Measurements from ENCODE around the gene MAP7D3. TPM values are rescaled to one million over a fixed set of nuclear protein-coding genes. Genes with fewer than 3 reads are reported as not detected.

The MAP7D3 gene
- total and polyA plus RNA-seq, 2 donors (not counting 1 experiment from before 2014, with no cell fraction given), result 19.0 to 30.7 TPM

GRCh38 chrX:136192135-136192534 is 59.1 kb downstream of the MAP7D3 start:
- TF ChIP-seq CTCF (conservative IDR thresholded peaks at IDR 0.05 in 1 of 2, IDR thresholded peaks at IDR 0.05 in 1 of 2; ENCODE audit: low read depth in 1 of 2, low read length in 2 of 2) (no peak), EZH2 (IDR thresholded peaks at IDR 0.05; ENCODE audit: low read length, missing control alignments) (no peak)
- H3K36me3 ChIP-seq (ENCODE audit: control insufficient read depth, insufficient read depth, low read length), result no peaks in the 10 kb centered on the region
- H3K4me3 ChIP-seq (replicated peaks in 1 of 4; ENCODE audit: control extremely low read depth in 1 of 4, insufficient read depth in 1 of 4, low read depth in 3 of 4, low read length in 4 of 4), result no peak overlapping the region
- H3K27ac ChIP-seq (ENCODE audit: insufficient read depth, low read length), result peak overlapping the region; percentile 55
- H3K4me2 ChIP-seq (ENCODE audit: extremely low read depth, insufficient read depth, low read length), result no peak overlapping the region
- no peak for DNase-seq (ENCODE audit: low read depth in 2 of 2)
- H3K9ac ChIP-seq (ENCODE audit: insufficient read depth, low read length), result no peak overlapping the region
- no peaks in the 10 kb centered on the region for H3K79me2 ChIP-seq (ENCODE audit: control insufficient read depth, insufficient read depth, low read length)
- no peaks in the 10 kb centered on the region for H3K27me3 ChIP-seq (ENCODE audit: control insufficient read depth, insufficient read depth, low read length)
- H3K9me3 ChIP-seq (ENCODE audit: control insufficient read depth, insufficient read depth, low read depth, low read length), result no peaks in the 10 kb centered on the region
- H3K4me1 ChIP-seq (ENCODE audit: control insufficient read depth, extremely low read depth, insufficient read depth, low read length), result peaks cover 9% of the 10 kb centered on the region
- H4K20me1 ChIP-seq (ENCODE audit: control insufficient read depth, extremely low read depth, insufficient read depth, low read length), result no peaks in the 10 kb centered on the region
- no peak overlapping the region for H2AFZ ChIP-seq (ENCODE audit: low read length)

DNA sequence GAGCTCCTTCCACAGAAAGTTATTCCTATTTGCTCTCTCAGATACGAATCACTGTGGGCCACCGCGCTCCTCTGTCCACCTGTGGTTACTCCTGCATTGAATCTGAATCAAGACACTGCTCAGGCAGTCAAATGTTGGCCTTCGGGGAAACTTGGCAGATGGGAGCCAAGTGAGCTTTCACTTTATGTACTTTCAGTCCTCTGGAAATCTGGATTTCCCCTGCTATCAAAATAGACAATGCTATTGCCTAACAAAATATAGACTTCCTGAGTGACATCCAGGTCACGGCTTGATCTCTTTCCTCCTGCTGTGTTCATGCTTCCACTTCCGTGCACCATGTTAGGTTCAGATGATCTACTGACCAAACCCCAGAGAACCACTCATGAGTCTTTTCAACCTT is 60.0 kb downstream of the MAP7D3 start:
- Histone ChIP-seq H3K36me3 (ENCODE audit: control insufficient read depth, insufficient read depth, low read length) (no peaks in the 10 kb centered on the region), H3K4me2 (ENCODE audit: extremely low read depth, insufficient read depth, low read length) (no peak overlapping the region), H3K9ac (ENCODE audit: insufficient read depth, low read length) (no peak overlapping the region), H4K20me1 (ENCODE audit: control insufficient read depth, extremely low read depth, insufficient read depth, low read length) (no peaks in the 10 kb centered on the region), H3K9me3 (ENCODE audit: control insufficient read depth, insufficient read depth, low read depth, low read length) (no peaks in the 10 kb centered on the region), H2AFZ (ENCODE audit: low read length) (no peak overlapping the region), H3K4me1 (ENCODE audit: control insufficient read depth, extremely low read depth, insufficient read depth, low read length) (peaks cover 9% of the 10 kb centered on the region), H3K27me3 (ENCODE audit: control insufficient read depth, insufficient read depth, low read length) (no peaks in the 10 kb centered on the region), H3K4me3 (replicated peaks in 1 of 4; ENCODE audit: control extremely low read depth in 1 of 4, insufficient read depth in 1 of 4, low read depth in 3 of 4, low read length in 4 of 4) (no peak overlapping the region), H3K79me2 (ENCODE audit: control insufficient read depth, insufficient read depth, low read length) (no peaks in the 10 kb centered on the region), H3K27ac (ENCODE audit: insufficient read depth, low read length) (no peak overlapping the region)
- DNase-seq (ENCODE audit: low read depth in 2 of 2), result no peak
- TF ChIP-seq EZH2 (IDR thresholded peaks at IDR 0.05; ENCODE audit: low read length, missing control alignments) (no peak), CTCF (conservative IDR thresholded peaks at IDR 0.05 in 1 of 2, IDR thresholded peaks at IDR 0.05 in 1 of 2; ENCODE audit: low read depth in 1 of 2, low read length in 2 of 2) (no peak)

- no peaks in the 10 kb centered on the region for H3K27me3 ChIP-seq (ENCODE audit: control insufficient read depth, insufficient read depth, low read length)
- no peak overlapping the region for H2AFZ ChIP-seq (ENCODE audit: low read length)
- no peaks in the 10 kb centered on the region for H4K20me1 ChIP-seq (ENCODE audit: control insufficient read depth, extremely low read depth, insufficient read depth, low read length)
- no peaks in the 10 kb centered on the region for H3K79me2 ChIP-seq (ENCODE audit: control insufficient read depth, insufficient read depth, low read length)
- no peaks in the 10 kb centered on the region for H3K9me3 ChIP-seq (ENCODE audit: control insufficient read depth, insufficient read depth, low read depth, low read length)
- H3K9ac ChIP-seq (ENCODE audit: insufficient read depth, low read length), result no peak overlapping the region
- H3K4me2 ChIP-seq (ENCODE audit: extremely low read depth, insufficient read depth, low read length), result no peak overlapping the region
- DNase-seq (ENCODE audit: low read depth in 2 of 2), result no peak
- no peak overlapping the region for H3K27ac ChIP-seq (ENCODE audit: insufficient read depth, low read length)
- H3K4me1 ChIP-seq (ENCODE audit: control insufficient read depth, extremely low read depth, insufficient read depth, low read length), result peaks cover 12% of the 10 kb centered on the region
- TF ChIP-seq EZH2 (IDR thresholded peaks at IDR 0.05; ENCODE audit: low read length, missing control alignments) (no peak), CTCF (conservative IDR thresholded peaks at IDR 0.05 in 1 of 2, IDR thresholded peaks at IDR 0.05 in 1 of 2; ENCODE audit: low read depth in 1 of 2, low read length in 2 of 2) (no peak)
- no peak overlapping the region for H3K4me3 ChIP-seq (replicated peaks in 1 of 4; ENCODE audit: control extremely low read depth in 1 of 4, insufficient read depth in 1 of 4, low read depth in 3 of 4, low read length in 4 of 4)
- H3K36me3 ChIP-seq (ENCODE audit: control insufficient read depth, insufficient read depth, low read length), result no peaks in the 10 kb centered on the region
Measured at GRCh38 chrX:136190038-136190713, 61.0 kb downstream of the MAP7D3 start.
